Muscle of leg (tissue), 11 donors: ENCODE measurements around the gene PLEKHA8. TPM values are rescaled to one million over a fixed set of nuclear protein-coding genes. Genes with fewer than 3 reads are reported as not detected.

Source experiments
- DNase-seq: peaks from one replicate; pipeline ENCODE4 v3.0.0; 2013
- H3K27ac ChIP-seq: one replicate; pipeline ENCODE4 v1.5.1; 2013; ENCODE audit warnings: mild to moderate bottlenecking, low read length, control low read depth
- H3K27me3 ChIP-seq: one replicate; pipeline ENCODE4 v1.6.1; 2013; ENCODE audit warnings: low read length; ENCODE audit not compliant: control insufficient read depth, insufficient read depth
- H3K36me3 ChIP-seq: one replicate; pipeline ENCODE4 v1.6.1; 2013; ENCODE audit warnings: low read length; ENCODE audit not compliant: control insufficient read depth, insufficient read depth
- H3K4me1 ChIP-seq: one replicate; pipeline ENCODE4 v1.6.1; 2013; ENCODE audit warnings: low read length; ENCODE audit not compliant: control insufficient read depth, insufficient read depth
- H3K4me3 ChIP-seq: one replicate; pipeline ENCODE4 v1.5.1; 2013; ENCODE audit warnings: low read length, control low read depth
- H3K9me3 ChIP-seq: replicated peaks from 2 replicates; pipeline ENCODE4 v1.6.1; 2013; ENCODE audit warnings: low read depth, low read length; ENCODE audit not compliant: control insufficient read depth
- WGBS: methylation state at CpG from one replicate; pipeline ENCODE4 v1.1.5; 2013; ENCODE audit warnings: missing lambda C conversion rate; ENCODE audit not compliant: insufficient coverage; 5-methylcytosine and 5-hydroxymethylcytosine counted together
- polyA plus RNA-seq, 8 donors: library from polyadenylated mRNA; unstranded; fragments of 120-200 nt; gene quantifications; one replicate each; pipeline versions ENCODE4 v1.2.1 to v1.2.3, GENCODE V29; 2013; ENCODE audit warnings: inconsistent platforms in 1 of 8, low replicate concordance in 1 of 8; ENCODE audit not compliant: insufficient read length in 8 of 8, insufficient read depth in 1 of 8
- total RNA-seq: library from RNA; stranded (reverse); fragments of 120-200 nt; gene quantifications from one replicate; pipeline ENCODE4 v1.2.4, GENCODE V29; 2013

The PLEKHA8 gene
- total and polyA plus RNA-seq, 9 donors = 7.7 to 13.3 (median 11.2) TPM

- H3K4me1 ChIP-seq = peaks cover 41% of the 10 kb centered on the region
- no peak overlapping the region for H3K4me3 ChIP-seq
- DNase-seq = no peak
- H3K27ac ChIP-seq = peak overlapping the region; percentile 31
- H3K27me3 ChIP-seq = peaks cover 5% of the 10 kb centered on the region
- no peaks in the 10 kb centered on the region for H3K36me3 ChIP-seq
- no peaks in the 10 kb centered on the region for H3K9me3 ChIP-seq
- whole genome bisulfite sequencing = 80% methylated on average over 2 of the region's 4 CpGs
Measured at GRCh38 chr7:30139836-30140384, 111.7 kb downstream of the PLEKHA8 start.

GRCh38 chr7:30140456-30140855 lies 112.2 kb downstream of the PLEKHA8 start:
- WGBS = no CpG with 5 or more reads among the region's 3 CpGs
- peaks cover 41% of the 10 kb centered on the region for H3K4me1 ChIP-seq

GRCh38 chr7:30142710-30143109 lies 114.5 kb downstream of the PLEKHA8 start:
- 67% methylated on average over 9 of the region's 9 CpGs for WGBS
- peak; percentile 54 for DNase-seq
- Histone ChIP-seq H3K27me3 (no peaks in the 10 kb centered on the region), H3K4me1 (peaks cover 40% of the 10 kb centered on the region), H3K4me3 (no peak overlapping the region), H3K27ac (peak overlapping the region; percentile 76), H3K36me3 (no peaks in the 10 kb centered on the region), H3K9me3 (no peaks in the 10 kb centered on the region)

More at GRCh38 chr7:30140456-30140855, 112.2 kb downstream of the PLEKHA8 start:
- no peak for DNase-seq
- peaks cover 5% of the 10 kb centered on the region for H3K27me3 ChIP-seq
- no peak overlapping the region for H3K27ac ChIP-seq
- H3K36me3 ChIP-seq = no peaks in the 10 kb centered on the region
- no peak overlapping the region for H3K4me3 ChIP-seq
- no peaks in the 10 kb centered on the region for H3K9me3 ChIP-seq

- no peaks in the 10 kb centered on the region for H3K27me3 ChIP-seq
- H3K27ac ChIP-seq = peak overlapping the region; percentile 62
- H3K36me3 ChIP-seq = peaks cover 6% of the 10 kb centered on the region
- peaks cover 39% of the 10 kb centered on the region for H3K4me1 ChIP-seq
- no peak overlapping the region for H3K4me3 ChIP-seq
- no CpG with 5 or more reads among the region's 1 CpG for WGBS
- no peaks in the 10 kb centered on the region for H3K9me3 ChIP-seq
- DNase-seq = no peak
Measured at GRCh38 chr7:30143748-30144251, 115.6 kb downstream of the PLEKHA8 start.

- Histone ChIP-seq H3K36me3 (peaks cover 14% of the 10 kb centered on the region), H3K9me3 (no peaks in the 10 kb centered on the region), H3K27ac (no peak overlapping the region), H3K4me3 (no peak overlapping the region), H3K27me3 (no peaks in the 10 kb centered on the region), H3K4me1 (peaks cover 33% of the 10 kb centered on the region)
- DNase-seq = no peak
- 57% methylated on average over 1 of the region's 5 CpGs for WGBS
Measured at GRCh38 chr7:30144657-30145306, 116.6 kb downstream of the PLEKHA8 start.

GRCh38 chr7:30145426-30145970 lies 117.3 kb downstream of the PLEKHA8 start:
- no peak overlapping the region for H3K27ac ChIP-seq
- H3K4me3 ChIP-seq = no peak overlapping the region
- H3K36me3 ChIP-seq = peaks cover 20% of the 10 kb centered on the region
- H3K9me3 ChIP-seq = no peaks in the 10 kb centered on the region
- peaks cover 30% of the 10 kb centered on the region for H3K4me1 ChIP-seq
- WGBS = no CpG with 5 or more reads among the region's 6 CpGs
- H3K27me3 ChIP-seq = no peaks in the 10 kb centered on the region
- no peak for DNase-seq

DNA sequence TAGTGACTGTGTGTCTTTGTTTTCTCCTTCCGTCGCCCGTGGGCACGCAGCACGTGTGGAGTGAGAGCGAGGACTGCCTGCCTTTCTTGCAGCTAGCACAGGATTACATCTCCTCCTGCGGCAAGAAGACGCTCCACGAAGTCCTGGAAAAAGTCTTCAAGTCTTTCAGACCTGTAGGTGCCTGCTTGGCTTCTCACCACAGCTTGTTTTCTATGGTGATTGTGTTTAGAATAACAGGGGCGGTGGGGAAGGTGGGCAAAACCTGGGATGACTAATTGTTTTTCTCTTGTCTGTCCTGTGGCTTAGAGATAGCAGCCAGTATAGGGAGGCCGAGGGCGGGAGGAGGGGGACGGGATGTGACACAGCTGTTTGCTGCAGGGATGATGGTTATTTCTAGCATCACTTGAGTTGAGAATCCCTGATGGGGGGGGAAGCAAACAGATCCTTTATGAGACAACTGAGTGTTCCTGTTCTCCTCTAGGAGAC lies 118.0 kb downstream of the PLEKHA8 start:
- peak; percentile 67 for DNase-seq
- H3K27me3 ChIP-seq = no peaks in the 10 kb centered on the region
- peaks cover 30% of the 10 kb centered on the region for H3K4me1 ChIP-seq
- H3K27ac ChIP-seq = peak overlapping the region; percentile 53
- no peak overlapping the region for H3K4me3 ChIP-seq
- peaks cover 27% of the 10 kb centered on the region for H3K36me3 ChIP-seq
- H3K9me3 ChIP-seq = no peaks in the 10 kb centered on the region
- WGBS = 73% methylated on average over 12 of the region's 13 CpGs

DNA sequence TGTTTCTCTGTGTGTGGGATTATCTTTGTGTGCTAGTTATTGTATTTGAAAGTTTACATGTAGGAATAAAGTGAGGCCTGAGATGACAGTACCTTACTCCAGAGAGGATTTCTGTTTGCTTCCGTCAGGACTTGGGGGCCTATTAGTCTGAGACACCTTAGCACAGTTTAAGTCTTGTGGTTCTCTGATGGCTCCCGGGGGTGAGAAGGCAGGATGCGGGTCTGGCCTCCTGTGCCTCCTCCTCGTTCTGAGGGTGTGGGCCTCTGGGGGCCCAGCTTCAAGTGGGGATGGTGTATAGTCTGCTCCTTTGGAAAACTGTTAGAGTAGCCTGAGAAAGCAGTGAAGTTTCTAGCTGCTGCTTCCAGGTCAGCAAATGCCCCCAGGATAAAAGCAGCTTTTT lies 119.0 kb downstream of the PLEKHA8 start:
- 29% methylated on average over 3 of the region's 4 CpGs for WGBS
- Histone ChIP-seq H3K36me3 (peaks cover 32% of the 10 kb centered on the region), H3K27ac (no peak overlapping the region), H3K4me1 (peaks cover 22% of the 10 kb centered on the region), H3K4me3 (no peak overlapping the region), H3K27me3 (no peaks in the 10 kb centered on the region), H3K9me3 (no peaks in the 10 kb centered on the region)
- no peak for DNase-seq

- WGBS = 100% methylated on average over 2 of the region's 2 CpGs
- Histone ChIP-seq H3K36me3 (peaks cover 37% of the 10 kb centered on the region), H3K27me3 (no peaks in the 10 kb centered on the region), H3K4me1 (peaks cover 16% of the 10 kb centered on the region), H3K9me3 (no peaks in the 10 kb centered on the region), H3K27ac (no peak overlapping the region), H3K4me3 (no peak overlapping the region)
- no peak for DNase-seq
Measured at GRCh38 chr7:30147785-30148184, 119.6 kb downstream of the PLEKHA8 start.

DNA sequence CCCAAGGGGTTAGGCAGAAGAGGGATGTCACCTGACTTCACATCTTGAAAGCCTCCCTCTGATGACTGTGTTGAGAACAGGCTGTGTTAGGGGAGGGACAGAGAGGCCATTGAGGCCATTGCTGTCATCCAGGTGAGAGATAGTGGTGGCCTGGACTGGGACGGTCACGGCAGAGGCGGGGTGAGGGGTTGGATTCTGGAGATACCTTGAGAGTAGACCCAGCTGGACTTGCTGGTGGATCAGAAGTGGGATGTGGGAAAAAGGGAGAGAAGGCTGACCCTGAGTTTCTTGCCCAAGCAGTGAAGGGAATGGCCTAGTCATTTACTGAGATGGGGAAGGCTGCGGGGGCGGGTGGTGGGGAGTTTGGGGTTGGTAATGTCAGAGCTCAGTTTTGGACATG lies 120.2 kb downstream of the PLEKHA8 start:
- no peak for DNase-seq
- peaks cover 37% of the 10 kb centered on the region for H3K36me3 ChIP-seq
- H3K4me1 ChIP-seq = peaks cover 12% of the 10 kb centered on the region
- H3K27ac ChIP-seq = no peak overlapping the region
- no peak overlapping the region for H3K4me3 ChIP-seq
- H3K27me3 ChIP-seq = no peaks in the 10 kb centered on the region
- whole genome bisulfite sequencing = 93% methylated on average over 5 of the region's 5 CpGs
- H3K9me3 ChIP-seq = no peaks in the 10 kb centered on the region
